ENCODE results near the gene SERPINB6. TPM values are rescaled to one million over a fixed set of nuclear protein-coding genes. Genes with fewer than 3 reads are reported as not detected.

SERPINB6 gene
- total RNA-seq, 1 donor from 2014 or later = 101 TPM

- no peaks in the 10 kb centered on the region for H3K27me3 ChIP-seq (ENCODE audit: control insufficient read depth, insufficient read depth, low read length)
- DNase-seq (ENCODE audit: low read depth) = no peak
- TF ChIP-seq CTCF (IDR thresholded peaks at IDR 0.05; ENCODE audit: insufficient read depth, low read length, poor library complexity, severe bottlenecking) = no peak
- peaks cover 1% of the 10 kb centered on the region for H3K36me3 ChIP-seq (ENCODE audit: control insufficient read depth, insufficient read depth, low read length)
- H3K4me3 ChIP-seq (ENCODE audit: low read depth, low read length) = no peak overlapping the region
Measured at GRCh38 chr6:3015144-3015543, 43.8 kb upstream of the SERPINB6 start.

GRCh38 chr6:3014675-3015066 is 43.3 kb upstream of the SERPINB6 start:
- no peak for DNase-seq (ENCODE audit: low read depth)
- H3K27me3 ChIP-seq (ENCODE audit: control insufficient read depth, insufficient read depth, low read length) = no peaks in the 10 kb centered on the region
- H3K4me3 ChIP-seq (ENCODE audit: low read depth, low read length) = no peak overlapping the region
- H3K36me3 ChIP-seq (ENCODE audit: control insufficient read depth, insufficient read depth, low read length) = peaks cover 1% of the 10 kb centered on the region
- TF ChIP-seq CTCF (IDR thresholded peaks at IDR 0.05; ENCODE audit: insufficient read depth, low read length, poor library complexity, severe bottlenecking) = no peak

- Histone ChIP-seq H3K36me3 (ENCODE audit: control insufficient read depth, insufficient read depth, low read length) (peaks cover 1% of the 10 kb centered on the region), H3K4me3 (ENCODE audit: low read depth, low read length) (no peak overlapping the region), H3K27me3 (ENCODE audit: control insufficient read depth, insufficient read depth, low read length) (no peaks in the 10 kb centered on the region)
- DNase-seq (ENCODE audit: low read depth) = no peak
- TF ChIP-seq CTCF (IDR thresholded peaks at IDR 0.05; ENCODE audit: insufficient read depth, low read length, poor library complexity, severe bottlenecking) = no peak
Measured at GRCh38 chr6:3013901-3014674, 42.7 kb upstream of the SERPINB6 start.

- Histone ChIP-seq H3K27me3 (ENCODE audit: control insufficient read depth, insufficient read depth, low read length) (no peaks in the 10 kb centered on the region), H3K36me3 (ENCODE audit: control insufficient read depth, insufficient read depth, low read length) (peaks cover 1% of the 10 kb centered on the region), H3K4me3 (ENCODE audit: low read depth, low read length) (no peak overlapping the region)
- TF ChIP-seq CTCF (IDR thresholded peaks at IDR 0.05; ENCODE audit: insufficient read depth, low read length, poor library complexity, severe bottlenecking) = no peak
- no peak for DNase-seq (ENCODE audit: low read depth)
Measured at GRCh38 chr6:3013486-3013885, 42.1 kb upstream of the SERPINB6 start.

DNA sequence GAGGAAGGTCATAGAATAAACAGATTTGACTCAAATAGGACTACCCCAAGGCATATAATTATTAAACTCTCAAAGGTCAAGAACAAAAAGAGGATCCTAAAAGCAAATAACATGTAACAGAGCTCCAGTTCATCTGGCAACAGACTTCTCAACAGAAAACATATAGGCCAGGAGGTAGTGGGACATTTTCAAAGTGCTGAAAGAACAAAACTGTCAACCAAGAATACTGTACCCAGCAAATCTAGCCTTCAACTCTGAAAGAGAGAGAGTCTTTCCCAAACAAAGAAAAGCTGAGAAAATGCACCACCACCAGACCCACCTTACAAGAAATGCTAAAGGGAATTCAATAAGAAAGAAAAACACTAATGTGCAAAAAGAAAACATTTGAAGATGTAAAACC is 40.2 kb upstream of the SERPINB6 start:
- TF ChIP-seq CTCF (IDR thresholded peaks at IDR 0.05; ENCODE audit: insufficient read depth, low read length, poor library complexity, severe bottlenecking) = no peak
- H3K27me3 ChIP-seq (ENCODE audit: control insufficient read depth, insufficient read depth, low read length) = no peaks in the 10 kb centered on the region
- no peak overlapping the region for H3K4me3 ChIP-seq (ENCODE audit: low read depth, low read length)
- H3K36me3 ChIP-seq (ENCODE audit: control insufficient read depth, insufficient read depth, low read length) = peaks cover 1% of the 10 kb centered on the region
- DNase-seq (ENCODE audit: low read depth) = no peak

DNA sequence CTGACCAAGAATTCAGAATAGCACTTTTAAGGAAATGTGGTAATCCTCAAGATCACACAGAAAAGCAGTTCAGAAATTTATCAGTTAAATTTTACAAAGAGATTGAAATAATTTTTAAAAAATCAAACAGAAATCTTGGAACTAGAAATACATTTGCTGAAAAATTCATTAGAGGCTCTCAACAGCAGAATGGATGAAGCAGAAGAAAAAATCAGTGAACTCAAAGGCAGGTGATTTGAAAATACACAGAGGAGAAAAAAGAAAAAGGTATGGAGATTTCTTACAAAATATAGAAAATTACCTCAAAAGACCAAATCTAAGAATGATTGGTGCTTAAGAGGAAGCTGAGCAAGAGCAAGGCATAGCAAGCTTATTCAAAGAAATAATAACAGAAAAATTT is 39.8 kb upstream of the SERPINB6 start:
- H3K36me3 ChIP-seq (ENCODE audit: control insufficient read depth, insufficient read depth, low read length) = peaks cover 1% of the 10 kb centered on the region
- H3K27me3 ChIP-seq (ENCODE audit: control insufficient read depth, insufficient read depth, low read length) = no peaks in the 10 kb centered on the region
- no peak overlapping the region for H3K4me3 ChIP-seq (ENCODE audit: low read depth, low read length)
- DNase-seq (ENCODE audit: low read depth) = no peak
- TF ChIP-seq CTCF (IDR thresholded peaks at IDR 0.05; ENCODE audit: insufficient read depth, low read length, poor library complexity, severe bottlenecking) = no peak
